ENCODE measurements around the gene ZFP36L2.

The ZFP36L2 gene

DNA sequence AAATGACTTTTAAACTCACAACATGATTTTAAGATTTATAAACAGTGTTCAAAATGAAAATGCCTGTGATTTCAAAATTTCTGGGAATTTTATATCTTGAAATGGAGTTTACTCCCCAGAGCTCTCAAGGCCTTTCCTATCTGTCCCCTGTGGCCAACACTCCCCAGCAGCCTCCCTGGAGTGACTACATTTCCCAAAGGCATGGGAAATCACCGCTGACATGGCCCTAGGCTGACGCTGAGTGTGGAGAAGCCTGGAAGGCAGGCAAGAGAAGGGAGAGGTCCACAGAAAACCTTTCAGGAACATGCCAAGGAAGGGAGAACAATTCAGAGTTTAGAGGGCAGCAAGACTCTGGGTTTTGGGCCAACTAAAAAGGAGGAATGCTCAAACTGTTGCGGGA is 20.2 kb upstream of the ZFP36L2 start:
- no peak for DNase-seq

DNA sequence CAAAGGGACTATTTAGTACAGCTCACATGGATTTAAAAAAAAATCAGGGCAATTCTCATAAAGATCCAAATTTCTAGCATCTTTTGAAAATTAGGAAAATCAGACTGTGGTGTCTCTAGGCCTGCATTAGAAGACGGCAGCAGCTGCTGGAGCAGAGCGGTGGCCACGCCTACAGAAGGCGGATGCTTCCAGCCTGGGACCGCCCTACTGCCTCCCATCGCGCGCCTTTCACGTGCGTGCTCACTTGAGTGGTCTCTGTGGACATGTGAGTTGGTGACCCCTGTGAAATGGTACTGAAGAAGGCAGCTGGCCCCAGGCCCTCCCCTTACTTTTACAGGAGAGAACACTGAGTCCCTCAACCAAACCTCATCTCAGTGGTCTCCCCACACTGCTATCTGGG is 15.2 kb upstream of the ZFP36L2 start:
- DNase-seq = no peak

DNA sequence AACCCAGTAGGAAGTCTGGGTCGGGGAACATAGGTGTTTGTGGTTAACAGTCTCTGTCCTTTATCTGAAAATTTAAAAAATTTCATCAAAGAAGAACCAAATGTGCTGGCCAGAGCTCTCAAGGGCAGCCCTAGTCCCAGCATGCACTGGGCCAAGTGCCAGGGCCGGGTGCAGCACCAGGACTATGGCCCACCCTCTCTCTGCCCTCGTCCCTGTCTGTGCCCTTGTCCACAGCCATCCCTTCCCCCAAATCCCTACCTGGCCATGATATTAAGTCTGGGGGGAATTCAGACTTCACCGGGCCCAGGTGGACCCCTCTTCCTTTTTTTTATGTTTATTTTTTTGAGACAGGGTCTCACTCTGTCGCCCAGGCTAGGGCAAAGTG is 14.4 kb upstream of the ZFP36L2 start:
- no peak for DNase-seq

DNA sequence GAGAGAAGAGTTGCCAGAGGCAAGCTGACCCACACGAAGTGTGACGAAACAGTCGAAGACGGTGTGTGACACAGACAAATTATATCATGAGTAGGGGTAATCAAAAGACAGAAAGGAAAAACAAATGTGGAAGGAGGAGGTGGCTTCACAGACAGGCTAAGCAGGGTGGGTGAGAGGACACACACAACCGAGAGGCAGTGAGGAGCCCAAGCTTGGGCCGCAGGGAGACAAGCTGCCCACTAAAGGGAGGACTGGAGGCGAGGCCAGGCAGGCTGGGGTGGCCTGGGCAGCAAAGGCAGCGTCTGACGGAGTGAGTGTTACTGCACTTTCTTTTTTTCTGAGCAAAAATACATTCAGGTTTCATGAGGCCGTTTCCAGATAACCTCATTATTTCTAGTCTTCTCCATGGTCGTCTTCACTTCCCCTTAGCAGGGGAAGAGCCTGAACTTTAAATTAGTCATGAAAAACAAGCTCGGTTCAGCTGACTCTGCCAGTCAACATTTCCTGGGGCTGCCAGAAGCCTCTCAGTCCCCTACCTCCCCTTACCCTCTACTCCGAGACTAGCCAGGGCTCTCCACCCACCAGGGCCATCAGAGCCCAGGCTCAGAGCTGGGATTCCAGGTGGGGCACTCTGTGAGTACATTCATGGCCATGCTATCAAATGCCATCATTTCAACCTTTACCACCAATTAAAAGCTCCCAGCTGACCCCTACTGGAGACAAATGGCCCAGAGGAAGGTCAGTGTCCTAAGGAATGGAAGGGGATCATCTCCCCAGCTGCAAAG is 13.8 kb upstream of the ZFP36L2 start:
- DNase-seq = no peak

GRCh38 chr2:43238813-43239212 is 12.4 kb upstream of the ZFP36L2 start:
- no peak for DNase-seq

GRCh38 chr2:43238176-43238575 is 11.8 kb upstream of the ZFP36L2 start:
- no peak for DNase-seq

DNA sequence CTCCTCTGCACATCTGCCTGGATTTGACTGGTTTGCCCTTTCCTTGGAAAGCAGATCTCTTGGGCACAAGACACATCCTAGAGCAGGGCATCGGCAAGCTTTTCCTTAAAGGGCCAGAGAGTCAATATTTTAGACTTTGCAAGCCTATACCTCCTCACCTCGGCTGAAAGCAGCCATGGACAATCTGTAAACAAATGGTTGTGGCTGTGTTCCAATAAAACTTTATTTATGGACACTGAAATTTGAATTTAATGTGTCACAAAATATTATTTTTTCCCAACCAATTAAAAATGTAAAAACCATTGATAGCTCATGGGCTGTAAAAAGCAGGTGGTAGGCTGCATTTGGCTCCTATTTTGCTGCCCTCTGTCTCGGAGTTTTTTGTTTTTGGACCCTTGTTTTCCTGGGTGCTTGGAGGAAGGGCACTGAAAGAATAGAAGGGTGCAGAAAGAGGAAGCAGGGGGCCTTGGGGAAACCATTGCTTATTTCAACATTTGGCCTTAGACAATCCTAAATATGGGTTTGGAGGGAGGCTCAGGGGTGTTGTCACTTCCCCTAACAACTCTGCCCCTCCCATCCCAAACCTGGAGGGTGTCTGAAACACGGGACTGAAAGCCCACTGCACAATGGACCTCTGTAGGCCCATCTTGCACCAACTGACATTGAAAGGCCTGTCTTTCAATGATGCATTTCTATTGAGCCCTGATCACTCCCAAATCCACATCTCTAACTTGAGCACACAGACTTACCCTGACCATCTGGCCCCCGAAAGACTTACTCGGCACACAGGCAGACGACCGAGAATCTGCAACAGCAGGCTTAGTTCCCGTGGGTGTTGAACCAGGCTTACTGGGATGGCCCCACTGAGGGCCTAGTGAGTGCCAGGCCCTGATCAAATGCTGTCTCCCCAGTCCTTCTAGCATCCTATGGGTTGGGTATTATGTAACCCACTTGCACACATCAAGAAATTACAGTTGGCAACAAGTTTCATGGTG is 7.1 kb upstream of the ZFP36L2 start:
- peak in 1 of 2 experiments; percentile 32 for DNase-seq

- no peak for DNase-seq
These were observed 4.8 kb upstream of the ZFP36L2 start for GRCh38 chr2:43230951-43231827.

DNA sequence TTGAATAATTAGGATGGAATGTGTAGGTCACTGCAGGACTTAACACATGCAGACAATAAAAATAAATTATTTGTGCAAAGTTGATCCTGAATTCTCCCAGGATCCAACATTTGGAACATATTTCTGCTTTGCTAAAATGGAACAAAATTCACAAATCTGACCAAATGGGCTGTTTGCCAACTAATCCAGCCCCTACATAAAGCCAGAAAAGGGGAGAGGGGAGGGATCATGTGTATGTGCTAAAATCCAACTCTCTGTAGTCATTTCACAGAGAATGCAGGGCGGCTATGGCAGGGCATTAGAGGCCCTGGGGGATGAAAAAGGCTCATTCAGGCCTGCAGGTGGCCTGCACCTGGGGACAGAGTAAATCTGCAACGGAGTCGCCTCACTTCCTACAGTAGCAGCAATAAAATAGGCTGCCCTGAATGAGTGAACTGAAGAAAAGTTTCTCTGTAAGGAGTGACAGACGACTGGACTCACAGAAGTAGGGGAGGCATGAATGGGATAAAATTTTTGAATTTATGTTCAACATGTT is 4.0 kb upstream of the ZFP36L2 start:
- no peak for DNase-seq

GRCh38 chr2:43228756-43229659 is 2.6 kb upstream of the ZFP36L2 start:
- no peak for DNase-seq

GRCh38 chr2:43228321-43228751 is 1.9 kb upstream of the ZFP36L2 start:
- DNase-seq = no peak

GRCh38 chr2:43227830-43228281 is 1.4 kb upstream of the ZFP36L2 start:
- peak in 1 of 2 experiments; percentile 15 for DNase-seq

DNA sequence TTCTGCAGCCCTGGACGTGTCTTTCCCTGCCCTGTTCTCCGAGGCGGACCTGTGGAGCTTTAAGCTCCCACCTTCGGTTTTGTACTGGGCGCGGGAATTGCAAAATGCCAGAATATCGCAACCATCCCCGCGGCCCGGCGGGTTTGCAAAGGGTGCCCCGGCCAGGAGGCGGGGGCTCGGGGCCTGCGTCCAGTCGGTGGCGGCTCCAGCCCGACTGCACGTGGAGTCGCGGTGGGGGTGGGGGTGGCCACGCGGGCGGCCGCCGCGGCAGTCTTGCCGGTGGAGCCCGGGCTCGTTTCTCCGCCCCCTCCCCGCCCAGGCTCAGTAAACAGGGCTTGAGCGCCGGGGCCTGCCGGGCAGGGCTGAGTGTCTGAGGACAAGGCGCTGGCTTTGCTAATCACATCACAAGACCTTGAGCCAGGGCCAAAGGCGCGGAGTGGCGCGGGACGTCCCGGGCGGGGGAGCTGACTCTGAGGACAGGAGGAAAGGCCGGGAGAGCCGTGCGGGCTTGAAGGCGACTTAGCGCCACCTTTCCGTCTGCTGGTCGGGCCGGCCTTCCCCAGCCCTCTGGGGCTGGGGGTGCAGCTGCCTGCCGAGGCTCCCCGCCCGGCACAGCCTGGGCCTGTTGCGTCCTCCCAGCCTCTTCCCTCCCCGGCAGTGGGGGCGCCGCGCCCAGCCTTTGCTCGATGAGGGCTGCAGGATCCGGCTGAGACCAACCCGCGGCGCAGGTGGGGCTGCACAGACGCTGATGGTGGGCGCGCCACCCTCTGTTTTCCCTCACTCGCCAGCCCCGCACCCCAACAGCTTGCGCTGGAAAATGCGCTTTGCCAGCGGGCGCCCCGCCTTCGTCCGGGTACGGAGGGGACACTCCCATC is 786 bp upstream of the ZFP36L2 start:
- DNase-seq = peak; percentile 46 to 77

GRCh38 chr2:43225788-43226557 is 433 bp downstream of the ZFP36L2 start:
- DNase-seq = peak in 1 of 2 experiments; percentile 51

DNA sequence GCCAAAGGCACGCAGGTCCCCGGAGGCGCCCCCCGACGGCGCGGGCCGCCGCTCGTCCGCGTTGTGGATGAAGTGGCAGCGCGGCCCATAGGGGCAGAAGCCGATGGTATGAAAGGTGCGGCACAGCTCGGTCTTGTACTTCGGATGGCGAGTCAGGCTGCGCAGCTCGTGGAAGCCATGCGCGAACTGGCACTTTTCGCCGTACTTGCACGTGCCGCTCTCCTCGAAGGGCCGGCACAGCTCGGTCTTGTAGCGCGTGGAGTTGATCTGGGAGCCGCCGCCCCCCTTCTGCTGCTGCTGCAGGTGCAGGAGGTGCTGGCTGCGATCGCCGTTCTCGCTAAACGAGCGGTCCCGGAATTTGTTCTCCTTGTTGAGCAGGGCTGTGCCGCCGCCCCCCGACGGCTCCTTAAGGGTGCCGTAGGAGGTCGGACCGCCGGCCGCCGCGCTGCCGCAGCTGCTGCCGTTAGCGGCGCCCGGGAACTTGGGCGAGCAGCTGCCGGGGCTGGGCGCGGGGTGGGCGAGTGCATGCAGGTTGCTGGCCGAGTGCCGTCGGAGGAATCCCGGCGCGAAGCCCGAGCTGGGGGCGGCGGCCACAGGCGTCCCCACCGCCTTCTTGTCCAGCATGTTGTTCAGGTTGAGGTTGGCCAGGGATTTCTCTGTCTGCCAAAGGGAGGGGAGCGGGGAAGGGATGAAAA is 1.2 kb downstream of the ZFP36L2 start:
- DNase-seq = peak in 1 of 2 experiments; percentile 30

DNA sequence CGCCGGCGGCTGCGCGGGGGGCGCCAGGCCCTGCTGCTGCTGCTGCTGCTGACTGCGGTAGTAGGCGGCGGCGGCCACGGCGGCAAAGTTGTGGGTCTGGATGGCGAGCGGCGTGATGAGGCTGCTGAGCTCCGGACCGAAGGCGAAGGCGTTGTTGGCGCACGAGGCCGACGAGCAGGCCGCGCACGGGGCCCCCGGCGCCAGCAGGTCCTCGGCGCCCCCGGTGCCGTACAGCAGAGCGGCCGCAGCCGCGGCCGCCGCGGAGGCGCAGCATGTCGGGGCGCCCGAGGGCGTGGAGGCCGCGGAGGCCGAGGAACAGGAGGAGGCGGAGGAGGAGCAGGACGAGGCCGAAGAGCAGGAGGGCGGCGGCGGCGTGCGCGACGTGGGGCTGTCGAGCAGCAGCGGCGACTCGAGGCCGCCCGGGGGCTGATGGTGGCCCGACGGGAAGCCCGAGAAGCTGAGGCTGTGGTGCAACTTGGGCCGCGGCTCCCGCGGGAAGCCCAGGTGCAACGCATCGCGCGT is 1.8 kb downstream of the ZFP36L2 start:
- DNase-seq = no peak

DNA sequence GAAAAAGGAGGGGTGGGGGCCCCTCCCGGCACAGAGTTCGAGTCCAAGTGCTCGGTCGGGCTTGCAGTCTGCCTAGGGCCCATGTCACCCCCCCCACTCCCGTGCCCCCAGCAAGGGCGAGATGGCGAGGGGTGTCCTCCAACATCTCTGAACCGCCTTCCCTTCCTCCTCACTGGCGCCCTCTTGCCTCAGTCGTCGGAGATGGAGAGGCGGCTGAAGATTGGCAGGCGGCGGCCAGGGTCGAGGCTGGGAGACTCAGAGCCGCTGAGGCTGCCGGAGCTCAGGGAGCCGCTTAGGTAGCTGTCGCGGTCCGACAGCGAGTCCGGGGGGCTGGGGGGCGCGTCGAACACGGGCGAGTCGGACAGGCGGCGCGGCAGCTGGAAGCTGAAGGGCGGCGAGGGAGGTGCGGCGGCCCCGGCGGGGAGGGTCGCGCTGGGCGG is 2.3 kb downstream of the ZFP36L2 start:
- no peak for DNase-seq

DNA sequence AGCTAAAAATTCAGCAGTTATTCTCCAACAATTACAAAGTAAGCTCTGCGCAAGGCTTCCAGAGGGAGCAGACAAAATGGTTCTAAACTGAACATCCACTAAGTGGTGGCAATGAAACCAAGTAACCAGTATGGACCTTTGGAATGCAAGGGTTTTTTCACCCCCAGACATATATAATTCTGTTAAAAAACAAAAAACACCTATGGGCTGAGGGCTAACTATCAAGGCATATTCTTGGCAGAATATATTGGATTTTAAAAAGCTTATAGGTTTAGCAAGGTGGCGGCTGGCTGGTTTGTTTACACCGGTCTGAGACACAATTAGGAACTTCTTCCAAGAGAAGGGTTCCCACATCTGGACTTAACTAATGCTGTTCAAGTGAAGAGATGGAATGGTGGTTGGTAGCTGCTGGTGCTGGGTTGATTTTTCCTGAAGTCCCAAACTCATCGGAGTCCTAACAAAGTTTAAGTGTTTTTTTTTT is 2.8 kb downstream of the ZFP36L2 start:
- no peak for DNase-seq
